Measurements from ENCODE around the gene FSCN2. TPM values are rescaled to one million over a fixed set of nuclear protein-coding genes. Genes with fewer than 3 reads are reported as not detected.
A peak's percentile ranks its signal among the peaks of the same experiment; 100 is the strongest.

FSCN2 gene
- polyA plus RNA-seq, 1 donor (not counting 4 experiments of a cell fraction or from before 2014, with no cell fraction given), result not detected

GRCh38 chr17:81551458-81552243 is 23.5 kb downstream of the FSCN2 start:
- dilution Hi-C loops (cut with MboI; ENCODE audit: extremely low pct_ligation_motif_present, low sequenced_read_pairs), result no loop called here
- Histone ChIP-seq H3K4me2 (ENCODE audit: control insufficient read depth, extremely low read depth, insufficient read depth, low read depth, low read length) (peak overlapping the region; percentile 91), H3K79me2 (ENCODE audit: control insufficient read depth, insufficient read depth, low read length) (peaks cover 24% of the 10 kb centered on the region), H3K9me3 (ENCODE audit: control insufficient read depth, low read depth, low read length) (no peaks in the 10 kb centered on the region), H4K20me1 (ENCODE audit: control insufficient read depth, extremely low read depth, insufficient read depth, low read length) (no peaks in the 10 kb centered on the region), H3K9ac (ENCODE audit: control insufficient read depth, extremely low read depth, insufficient read depth, low read length) (peak overlapping the region; percentile 78), H3K9me1 (ENCODE audit: control insufficient read depth, extremely low read depth, insufficient read depth, low read length) (no peaks in the 10 kb centered on the region), H3K36me3 (ENCODE audit: control insufficient read depth in 2 of 2, extremely low read depth in 1 of 2, insufficient read depth in 2 of 2, low read length in 2 of 2) (peaks cover 19 to 20% of the 10 kb centered on the region in 2 experiments), H2AFZ (ENCODE audit: control insufficient read depth, low read length) (peak overlapping the region; percentile 85), H3K27ac (ENCODE audit: control insufficient read depth, insufficient read depth, low read length) (peak overlapping the region; percentile 43), H3K27me3 (ENCODE audit: control insufficient read depth, extremely low read depth, insufficient read depth, low read length) (no peaks in the 10 kb centered on the region), H3K4me1 (ENCODE audit: control insufficient read depth, extremely low read depth, insufficient read depth, low read length) (peaks cover 20% of the 10 kb centered on the region), H3K4me3 (ENCODE audit: control insufficient read depth in 2 of 3, extremely low read depth in 1 of 3, insufficient read depth in 2 of 3, low read depth in 1 of 3, low read length in 3 of 3) (peak overlapping the region; percentile 79 to 92 (median 88))
- no peak for TF ChIP-seq EZH2 (IDR thresholded peaks at IDR 0.05; ENCODE audit: low read length)
- DNase-seq (ENCODE audit: low read depth, low spot score) (no peak), FAIRE-seq (no peak)

DNA sequence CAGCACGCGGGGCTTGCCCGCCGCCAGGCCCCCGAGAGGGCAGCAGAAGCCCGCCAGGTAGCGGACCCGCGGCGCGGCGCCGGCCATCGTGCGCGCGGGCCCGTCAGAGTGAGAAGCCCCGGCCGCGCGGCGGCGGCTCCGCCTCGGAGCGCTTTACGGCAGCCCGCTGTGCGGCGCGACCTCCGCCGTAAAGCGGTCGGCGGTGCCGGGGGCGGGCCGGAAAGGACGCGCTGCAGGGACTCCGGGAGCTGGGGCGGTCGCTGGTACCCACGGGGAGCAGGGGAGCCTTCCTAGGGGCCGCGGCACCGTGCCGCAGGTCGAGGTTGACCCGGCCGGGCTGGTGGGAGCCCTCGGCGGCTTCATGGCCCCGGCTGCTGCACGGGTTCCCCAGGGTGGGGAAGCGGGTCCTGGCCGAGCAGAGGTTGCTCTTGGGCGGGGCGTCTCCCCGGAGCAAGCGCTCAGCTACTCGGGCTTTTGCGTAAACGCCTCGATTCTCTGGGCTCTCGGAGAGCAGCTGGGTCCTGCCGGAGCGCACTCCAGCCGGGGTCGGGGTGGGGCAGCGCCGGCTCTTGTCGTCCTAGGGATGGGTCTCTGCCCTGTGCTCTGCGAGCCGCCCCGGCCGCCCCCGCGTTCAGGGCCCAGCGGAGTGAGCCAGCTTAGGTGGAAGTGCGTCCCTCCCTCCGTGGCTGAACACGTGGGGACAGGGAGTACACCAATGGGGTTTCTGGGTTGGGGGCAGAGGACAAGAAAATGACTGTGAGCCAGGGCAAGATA is 24.3 kb downstream of the FSCN2 start, which contains the start of gene FAAP100:
TSS of gene FAAP100 (minus strand) at position 110 of the 774 bp plus-strand sequence. CDS start at position 87, 23 bp downstream.
- Histone ChIP-seq H2AFZ (ENCODE audit: control insufficient read depth, low read length) (peak within 1 kb of the TSS; percentile 85), H3K9ac (ENCODE audit: control insufficient read depth, extremely low read depth, insufficient read depth, low read length) (peak within 1 kb of the TSS; percentile 78), H3K4me3 (ENCODE audit: control insufficient read depth in 2 of 3, extremely low read depth in 1 of 3, insufficient read depth in 2 of 3, low read depth in 1 of 3, low read length in 3 of 3) (peak within 1 kb of the TSS; percentile 79 to 92 (median 88)), H3K4me2 (ENCODE audit: control insufficient read depth, extremely low read depth, insufficient read depth, low read depth, low read length) (peak within 1 kb of the TSS; percentile 92), H3K9me1 (ENCODE audit: control insufficient read depth, extremely low read depth, insufficient read depth, low read length) (no peaks in the 10 kb centered on the region), H3K36me3 (ENCODE audit: control insufficient read depth in 2 of 2, extremely low read depth in 1 of 2, insufficient read depth in 2 of 2, low read length in 2 of 2) (peaks cover 17 to 21% of the 10 kb centered on the region in 2 experiments), H3K27me3 (ENCODE audit: control insufficient read depth, extremely low read depth, insufficient read depth, low read length) (no peaks in the 10 kb centered on the region), H4K20me1 (ENCODE audit: control insufficient read depth, extremely low read depth, insufficient read depth, low read length) (no peaks in the 10 kb centered on the region), H3K4me1 (ENCODE audit: control insufficient read depth, extremely low read depth, insufficient read depth, low read length) (peaks cover 20% of the 10 kb centered on the region), H3K79me2 (ENCODE audit: control insufficient read depth, insufficient read depth, low read length) (peaks cover 24% of the 10 kb centered on the region), H3K27ac (ENCODE audit: control insufficient read depth, insufficient read depth, low read length) (peak within 1 kb of the TSS; percentile 65), H3K9me3 (ENCODE audit: control insufficient read depth, low read depth, low read length) (no peaks in the 10 kb centered on the region)
- FAIRE-seq (no peak), DNase-seq (ENCODE audit: low read depth, low spot score) (no peak)
- dilution Hi-C loops (cut with MboI; ENCODE audit: extremely low pct_ligation_motif_present, low sequenced_read_pairs), result no loop called here
- no peak for TF ChIP-seq CTCF (optimal IDR thresholded peaks at IDR 0.05 in 1 of 3, IDR thresholded peaks at IDR 0.05 in 1 of 3, conservative IDR thresholded peaks at IDR 0.05 in 1 of 3; ENCODE audit: extremely low read depth in 1 of 3, insufficient read depth in 2 of 3, low read length in 3 of 3)
- TF ChIP-seq EZH2 (IDR thresholded peaks at IDR 0.05; ENCODE audit: low read length), result no peak
